Ishikawa (cell line): Measurements from ENCODE around the gene KLF16.

Experiments used
- CEBPB ChIP-seq: IDR thresholded peaks from 2 replicates; pipeline ENCODE4 v1.6.1; 2012
- EGR1 ChIP-seq: IDR thresholded peaks from 2 replicates; pipeline ENCODE4 v1.6.1; 2012
- EP300 ChIP-seq: IDR thresholded peaks from 2 replicates; pipeline ENCODE4 v1.6.1; 2012; ENCODE audit warnings: borderline replicate concordance
- MAX ChIP-seq: IDR thresholded peaks from 2 replicates; pipeline ENCODE4 v1.6.1; 2012
- REST ChIP-seq: IDR thresholded peaks from 2 replicates; pipeline ENCODE4 v1.6.1; 2012; ENCODE audit warnings: low read depth, mild to moderate bottlenecking
- YY1 ChIP-seq: IDR thresholded peaks from 2 replicates; pipeline ENCODE4 v1.6.1; 2012; ENCODE audit warnings: low read depth

- TF ChIP-seq CEBPB (no peak), EGR1 (no peak), YY1 (no peak), MAX (no peak), EP300 (no peak), REST (no peak)
Observed at GRCh38 chr19:1904860-1905109, 41.4 kb upstream of the KLF16 start.
